GM19351 (cell line): Measurements from ENCODE around the gene LTBP3.
"Not testable (repeated sequence)": the region's sequence is repeated elsewhere in the genome, so short reads cannot be mapped to it uniquely, and the experiment has no call there.

Experiments
- ATAC-seq: cut with Tn5 transposase; IDR thresholded peaks from one replicate; pipeline ENCODE4 v1.9.1; 2021; ENCODE audit warnings: mild to moderate bottlenecking, moderate library complexity; ENCODE audit not compliant: unreplicated experiment

The LTBP3 gene

GRCh38 chr11:65538232-65538914 is 19.8 kb downstream of the LTBP3 start:
- ATAC-seq: no peak

- no peak for ATAC-seq
Observed at GRCh38 chr11:65537620-65538231, 20.4 kb downstream of the LTBP3 start.

DNA sequence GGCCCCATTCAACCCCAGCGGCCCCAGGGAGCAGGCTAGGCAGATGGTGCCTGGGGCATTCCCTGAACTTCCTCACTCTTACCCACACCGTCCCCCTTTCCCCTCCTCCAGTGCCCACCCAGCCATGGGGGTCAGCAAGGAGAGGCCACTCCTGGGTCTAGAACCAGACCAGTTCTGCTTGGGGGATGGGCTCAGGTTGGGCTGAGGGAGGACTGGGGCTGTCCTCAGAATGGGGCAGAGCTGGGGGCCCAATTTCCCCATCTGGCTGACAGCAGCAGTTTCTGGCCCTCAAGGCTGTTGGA is 20.9 kb downstream of the LTBP3 start:
- ATAC-seq: no peak

- no peak for ATAC-seq
Observed at GRCh38 chr11:65536412-65537295, 21.5 kb downstream of the LTBP3 start.

DNA sequence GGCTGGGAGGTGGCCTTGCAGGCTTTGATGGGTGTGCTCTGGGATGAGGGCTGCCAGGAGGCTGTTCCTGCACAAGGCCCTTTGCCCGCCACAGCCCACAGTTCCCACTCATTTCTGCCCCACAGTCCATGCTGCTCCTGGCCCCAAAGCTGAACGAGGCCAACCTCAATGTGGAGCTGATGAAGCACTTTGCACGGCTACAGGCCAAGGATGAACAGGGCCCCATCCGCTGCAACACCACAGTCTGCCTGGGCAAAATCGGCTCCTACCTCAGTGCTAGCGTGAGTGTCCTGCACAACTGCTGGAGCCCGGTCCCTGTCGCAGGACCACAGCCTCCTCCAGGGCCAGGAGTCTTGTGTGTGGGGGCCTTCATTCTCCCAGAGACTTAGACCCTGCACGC is 23.1 kb downstream of the LTBP3 start:
- ATAC-seq: no peak

DNA sequence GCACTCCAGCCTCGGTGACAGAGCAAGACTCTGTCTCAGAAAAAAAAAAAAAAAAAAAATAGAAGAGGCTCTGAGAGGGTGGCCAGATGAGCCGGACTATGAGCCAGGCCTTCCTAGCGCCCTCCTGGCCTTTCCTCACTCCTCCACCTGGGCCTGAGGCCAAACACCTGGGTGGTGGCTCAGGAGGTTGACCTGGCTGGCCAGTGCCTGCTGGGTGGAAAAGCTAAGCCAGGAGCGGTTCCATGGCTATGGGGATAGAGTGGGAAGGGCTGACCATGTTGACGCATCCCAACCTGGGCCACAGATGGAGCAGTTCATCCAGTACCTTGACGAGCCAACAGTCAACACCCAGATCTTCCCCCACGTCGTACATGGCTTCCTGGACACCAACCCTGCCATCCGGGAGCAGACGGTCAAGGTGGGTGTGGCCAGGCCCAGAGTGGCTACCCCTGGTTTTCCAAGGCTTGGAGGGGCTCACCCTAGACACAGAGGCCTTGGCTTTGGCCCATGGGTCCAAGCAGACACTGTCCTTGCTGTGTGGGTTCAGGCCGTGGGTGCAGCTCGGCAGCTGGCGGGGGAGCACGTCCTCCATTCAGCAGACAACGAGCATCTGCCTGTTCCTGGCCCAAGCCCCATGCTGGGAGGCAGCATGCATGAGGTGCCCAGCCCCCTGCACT is 25.6 kb downstream of the LTBP3 start:
- ATAC-seq: no peak

DNA sequence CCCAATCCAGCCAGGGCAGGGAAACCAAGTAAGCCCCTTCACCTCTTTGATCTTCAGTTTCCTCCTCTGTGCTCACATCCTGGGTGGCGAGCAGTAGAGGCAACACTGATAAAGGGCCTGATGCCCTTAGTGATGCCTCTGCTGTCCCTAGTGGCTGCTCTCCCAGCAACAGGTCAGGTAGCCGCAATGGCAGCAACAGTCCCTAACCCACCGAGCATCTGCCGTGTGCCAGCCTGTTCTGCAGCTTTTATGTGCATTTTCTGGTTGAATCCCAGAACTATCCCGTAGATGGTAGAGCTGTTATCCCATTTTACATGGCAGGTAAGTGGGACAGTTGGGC is 28.0 kb downstream of the LTBP3 start:
- no peak for ATAC-seq

DNA sequence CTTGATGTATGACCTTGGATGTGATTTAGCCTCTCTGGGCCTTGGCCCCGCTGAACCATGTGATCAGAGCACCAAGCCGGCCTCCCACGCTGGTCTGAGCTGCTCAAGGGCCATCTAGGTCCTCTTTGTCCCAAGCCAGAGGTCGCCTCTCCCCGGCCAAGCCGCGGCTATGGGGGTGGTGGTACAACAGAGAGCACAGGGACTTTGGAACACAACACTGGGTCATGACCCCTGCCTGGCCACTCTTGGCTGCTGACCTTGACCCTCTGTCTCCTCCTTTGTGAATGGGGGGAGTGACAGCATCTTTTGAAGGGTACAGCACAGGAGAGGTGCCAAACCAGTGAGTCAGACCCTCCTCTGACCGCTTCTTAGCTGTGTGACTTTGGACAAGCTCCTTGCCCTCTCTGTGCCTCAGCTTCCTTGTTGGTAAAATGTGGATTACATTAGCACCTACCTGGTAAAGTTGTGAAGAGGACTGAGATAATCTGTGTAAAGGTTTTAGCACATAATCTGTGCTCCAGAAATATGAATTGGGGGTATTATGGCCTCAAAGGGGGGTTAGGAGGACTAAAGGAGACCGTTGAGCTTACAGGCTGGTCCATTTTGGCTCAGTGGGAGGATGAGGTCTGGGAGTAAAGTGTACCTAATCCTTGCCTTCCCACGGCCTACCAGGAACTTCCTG is 28.5 kb downstream of the LTBP3 start:
- no peak for ATAC-seq

- no peak for ATAC-seq
Observed at GRCh38 chr11:65528819-65529350, 29.3 kb downstream of the LTBP3 start.

- ATAC-seq: no peak
Observed at GRCh38 chr11:65526744-65527143, 31.4 kb downstream of the LTBP3 start.

GRCh38 chr11:65525546-65526480 is 32.3 kb downstream of the LTBP3 start:
- ATAC-seq: no peak

DNA sequence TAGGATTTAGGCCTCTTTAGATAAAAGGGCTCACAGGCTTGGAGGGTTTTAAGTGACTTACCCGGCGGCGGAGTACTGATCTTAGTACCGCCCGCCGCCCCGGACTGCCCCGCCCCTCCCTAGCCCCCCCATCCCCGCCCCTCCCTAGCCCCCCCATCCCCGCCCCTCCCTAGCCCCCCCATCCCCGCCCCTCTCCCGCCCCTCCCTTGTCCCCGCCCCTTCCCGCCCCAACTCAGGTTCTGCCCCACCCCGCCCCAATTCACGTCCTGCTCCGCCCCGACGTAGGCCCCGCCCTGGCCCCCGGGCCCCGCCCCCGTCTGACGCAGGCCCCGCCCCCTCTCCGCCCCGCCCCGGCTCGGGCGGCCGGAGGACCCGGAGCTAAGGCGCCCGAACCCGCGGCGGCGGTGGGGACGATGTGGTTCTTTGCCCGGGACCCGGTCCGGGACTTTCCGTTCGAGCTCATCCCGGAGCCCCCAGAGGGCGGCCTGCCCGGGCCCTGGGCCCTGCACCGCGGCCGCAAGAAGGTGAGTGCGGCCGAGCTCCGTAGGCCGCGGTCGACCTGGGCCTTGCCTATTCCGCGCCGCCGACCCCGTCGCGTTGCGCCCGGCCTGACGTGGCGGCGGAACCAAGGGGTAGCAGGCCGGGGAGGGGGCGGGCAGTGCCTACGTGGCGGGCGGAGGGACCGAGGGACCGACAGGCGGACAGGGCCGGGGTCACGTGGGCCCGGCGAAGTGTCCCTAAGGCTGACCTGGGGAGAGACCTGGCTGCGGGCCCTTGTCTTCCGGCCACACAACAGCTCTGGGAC is 33.2 kb downstream of the LTBP3 start, which contains the start of gene SCYL1:
Gene SCYL1, plus strand, starts transcription at position 343 of the 805 bp plus-strand sequence. Its CDS starts 71 bp downstream, at position 414.
- peak; percentile 67 for ATAC-seq

GRCh38 chr11:65524014-65524740 is 34.0 kb downstream of the LTBP3 start:
- ATAC-seq: no peak

- ATAC-seq: not testable (repeated sequence)
Observed at GRCh38 chr11:65523631-65523968, 34.6 kb downstream of the LTBP3 start.

DNA sequence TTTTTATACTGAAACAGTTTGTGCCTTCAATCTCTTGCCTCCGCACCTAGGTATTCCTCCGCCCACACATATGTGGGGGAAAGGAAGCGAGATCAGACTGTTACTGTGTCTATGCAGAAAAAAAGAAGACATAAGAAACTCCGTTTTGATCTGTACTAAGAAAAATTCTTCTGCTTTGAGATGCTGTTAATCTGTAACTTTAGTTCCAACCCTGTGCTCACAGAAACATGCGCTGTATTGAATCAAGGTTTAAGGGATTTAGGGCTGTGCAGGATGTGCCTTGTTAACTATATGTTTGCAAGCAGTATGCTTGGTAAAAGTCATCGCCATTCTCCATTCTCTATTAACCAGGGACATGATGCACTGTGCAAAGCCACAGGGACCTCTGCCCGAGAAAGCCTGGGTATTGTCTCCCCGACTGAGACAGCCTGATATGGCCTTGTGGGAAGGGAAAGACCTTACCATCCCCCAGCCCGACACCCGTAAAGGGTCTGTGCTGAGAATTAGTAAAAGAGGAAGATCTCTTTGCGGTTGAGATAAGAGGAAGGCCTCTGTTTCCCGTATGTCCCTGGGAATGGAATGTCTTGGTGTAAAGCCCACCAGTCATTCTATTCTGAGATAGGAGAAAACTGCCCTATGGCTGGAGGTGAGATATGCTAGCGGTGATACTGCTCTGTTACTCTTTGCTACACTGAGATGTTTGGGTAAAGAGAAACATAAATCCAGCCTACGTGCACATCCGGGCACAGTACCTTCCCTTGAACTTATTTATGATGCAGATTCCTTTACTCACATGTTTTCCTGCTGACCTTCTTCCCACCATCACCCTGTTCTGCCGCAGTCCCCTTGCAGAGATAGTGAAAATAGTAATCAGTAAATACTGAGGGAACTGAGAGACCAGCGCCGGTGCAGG is 35.2 kb downstream of the LTBP3 start:
- not testable (repeated sequence) for ATAC-seq

GRCh38 chr11:65521777-65522521 is 36.2 kb downstream of the LTBP3 start:
- not testable (repeated sequence) for ATAC-seq
